Kidney epithelial cell (primary cell): ENCODE results near the gene TMED10. TPM values are rescaled to one million over a fixed set of nuclear protein-coding genes. Genes with fewer than 3 reads are reported as not detected.
A peak's percentile ranks its signal among the peaks of the same experiment; 100 is the strongest.

ENCODE experiments used
- DNase-seq: peaks from one replicate; pipeline ENCODE4 v3.0.0-alpha.2; 2010; ENCODE audit warnings: low read depth
- H3K27me3 ChIP-seq: 2 replicates; pipeline ENCODE4 v1.6.0; 2011; ENCODE audit warnings: low read length; ENCODE audit not compliant: control insufficient read depth, insufficient read depth
- H3K36me3 ChIP-seq: 2 replicates; pipeline ENCODE4 v1.5.1; 2011; ENCODE audit warnings: low read length; ENCODE audit not compliant: control insufficient read depth, insufficient read depth
- H3K4me3 ChIP-seq: 2 replicates; pipeline ENCODE4 v1.5.1; 2011; ENCODE audit warnings: low read depth, mild to moderate bottlenecking, control low read depth, low read length
- CTCF ChIP-seq: IDR thresholded peaks from 2 replicates; pipeline ENCODE4 v1.5.1; 2011; ENCODE audit warnings: mild to moderate bottlenecking, moderate library complexity, low read length, control low read depth, inconsistent platforms; ENCODE audit not compliant: insufficient read depth, poor library complexity, severe bottlenecking
- total RNA-seq: library from RNA; depleted of rRNA; stranded (reverse); fragments of >200 nt; gene quantifications from 2 replicates; pipeline ENCODE4 v1.2.3, GENCODE V29; 2015

The TMED10 gene
- total RNA-seq, 1 donor from 2014 or later: 309 TPM

GRCh38 chr14:75084513-75084912 is 91.9 kb downstream of the TMED10 start:
- TF ChIP-seq CTCF: peak; percentile 31
- Histone ChIP-seq H3K27me3 (no peaks in the 10 kb centered on the region), H3K4me3 (no peak overlapping the region), H3K36me3 (no peaks in the 10 kb centered on the region)
- no peak for DNase-seq

GRCh38 chr14:75083271-75083670 is 93.1 kb downstream of the TMED10 start:
- H3K27me3 ChIP-seq: no peaks in the 10 kb centered on the region
- TF ChIP-seq CTCF: no peak
- no peak for DNase-seq
- no peaks in the 10 kb centered on the region for H3K36me3 ChIP-seq
- no peak overlapping the region for H3K4me3 ChIP-seq

GRCh38 chr14:75081660-75082229 is 94.7 kb downstream of the TMED10 start:
- Histone ChIP-seq H3K36me3 (no peaks in the 10 kb centered on the region), H3K27me3 (no peaks in the 10 kb centered on the region), H3K4me3 (no peak overlapping the region)
- TF ChIP-seq CTCF: no peak
- no peak for DNase-seq

Other genes starting within 250 kb of the TMED10 start
- gene PGF, start 221.0 kb downstream of the TMED10 start, total RNA-seq: 10.5 and 11.2 TPM in 2 replicates
- gene EIF2B2, start 173.7 kb downstream of the TMED10 start, total RNA-seq: 63.9 and 78.6 TPM in 2 replicates
- gene MLH3, start 125.1 kb downstream of the TMED10 start, total RNA-seq: 17.9 TPM in 2 replicates
- 6.8 and 18.6 TPM in 2 replicates for gene ACYP1, start 112.6 kb downstream of the TMED10 start, total RNA-seq
- 4.0 and 9.2 TPM in 2 replicates for gene ZC2HC1C, start 107.0 kb downstream of the TMED10 start, total RNA-seq
- 28.1 and 43.5 TPM in 2 replicates for gene NEK9, start 49.6 kb downstream of the TMED10 start, total RNA-seq
- gene FOS, start 102.2 kb upstream of the TMED10 start, total RNA-seq: 5.5 and 9.2 TPM in 2 replicates